HEK293 (cell line): ENCODE measurements around the gene FLRT2.

Experiments used
- EGR2 ChIP-seq: fragments of 450-650 bp; formaldehyde crosslinking; IDR thresholded peaks from 2 replicates; pipeline ENCODE4 v1.5.1; 2016; ENCODE audit warnings: low read depth, missing biosample characterization, missing genetic modification characterization
- SETDB1 ChIP-seq: IDR thresholded peaks from one replicate; pipeline ENCODE4 v1.6.1; 2017; ENCODE audit warnings: mild to moderate bottlenecking, low read length, moderate library complexity, mixed read lengths; ENCODE audit not compliant: insufficient read length
- ZBTB20 ChIP-seq: fragments of 450-650 bp; formaldehyde crosslinking; IDR thresholded peaks from 2 replicates; pipeline ENCODE4 v1.5.1; 2016; ENCODE audit warnings: missing biosample characterization, missing genetic modification characterization
- ZBTB21 ChIP-seq: fragments of 450-650 bp; formaldehyde crosslinking; IDR thresholded peaks from 2 replicates; pipeline ENCODE4 v1.5.1; 2017; ENCODE audit warnings: missing biosample characterization, missing genetic modification characterization
- ZNF112 ChIP-seq: fragments of 450-650 bp; formaldehyde crosslinking; IDR thresholded peaks from 2 replicates; pipeline ENCODE4 v1.5.0; 2017; ENCODE audit warnings: missing biosample characterization, missing genetic modification characterization
- ZNF24 ChIP-seq: fragments of 450-650 bp; formaldehyde crosslinking; IDR thresholded peaks from 2 replicates; pipeline ENCODE4 v1.5.1; 2016; ENCODE audit warnings: missing biosample characterization, missing genetic modification characterization
- ZNF248 ChIP-seq: fragments of 450-650 bp; formaldehyde crosslinking; IDR thresholded peaks from 2 replicates; pipeline ENCODE4 v1.5.1; 2017; ENCODE audit warnings: missing biosample characterization, missing genetic modification characterization
- ZNF350 ChIP-seq: fragments of 450-650 bp; formaldehyde crosslinking; IDR thresholded peaks from 2 replicates; pipeline ENCODE4 v1.5.0; 2017; ENCODE audit warnings: missing biosample characterization, mild to moderate bottlenecking, missing genetic modification characterization
- ZNF423 ChIP-seq: fragments of 450-650 bp; formaldehyde crosslinking; IDR thresholded peaks from 2 replicates; pipeline ENCODE4 v1.5.1; 2016; ENCODE audit warnings: missing biosample characterization, missing genetic modification characterization
- ZNF707 ChIP-seq: fragments of 450-650 bp; formaldehyde crosslinking; IDR thresholded peaks from 2 replicates; pipeline ENCODE4 v1.5.1; 2016; ENCODE audit warnings: missing biosample characterization, missing genetic modification characterization
- TF ChIP-seq, protein P1 (sequence below): fragments of 450-650 bp; formaldehyde crosslinking; IDR thresholded peaks from 2 replicates; pipeline ENCODE4 v1.5.1; 2016; ENCODE audit warnings: missing biosample characterization, missing genetic modification characterization
- TF ChIP-seq, protein P2 (sequence below): sonication (generic); formaldehyde crosslinking; IDR thresholded peaks from 2 replicates; pipeline ENCODE4 v1.8.1; 2022; ENCODE audit warnings: mild to moderate bottlenecking, moderate library complexity, missing genetic modification reagents
- TF ChIP-seq, protein P3 (sequence below): fragments of 450-650 bp; formaldehyde crosslinking; IDR thresholded peaks from 2 replicates; pipeline ENCODE4 v1.5.1; 2016; ENCODE audit warnings: missing biosample characterization, missing genetic modification characterization

DNA sequence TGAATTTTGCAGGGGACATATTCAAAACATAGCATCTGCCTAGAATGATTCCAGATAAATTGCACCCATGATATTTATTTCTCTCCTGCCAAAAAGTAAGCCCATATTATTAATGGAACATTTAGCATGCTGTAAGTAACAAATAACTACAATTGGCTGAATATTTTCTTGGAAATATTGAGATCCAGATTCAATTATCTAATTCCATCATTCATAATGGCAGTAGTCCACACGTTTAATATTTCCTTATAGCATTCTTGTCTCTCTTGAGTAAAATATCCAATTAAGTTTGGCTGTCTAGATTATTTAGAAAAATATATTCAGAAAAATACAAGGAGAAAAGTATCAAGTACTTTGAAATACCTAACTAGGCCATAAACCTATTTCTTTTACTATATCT lies 157.5 kb downstream of the FLRT2 start:
- TF ChIP-seq ZBTB21 (tag by site-specific recombination): no peak
- TF ChIP-seq ZNF423: no peak
- TF ChIP-seq, protein P1, sequence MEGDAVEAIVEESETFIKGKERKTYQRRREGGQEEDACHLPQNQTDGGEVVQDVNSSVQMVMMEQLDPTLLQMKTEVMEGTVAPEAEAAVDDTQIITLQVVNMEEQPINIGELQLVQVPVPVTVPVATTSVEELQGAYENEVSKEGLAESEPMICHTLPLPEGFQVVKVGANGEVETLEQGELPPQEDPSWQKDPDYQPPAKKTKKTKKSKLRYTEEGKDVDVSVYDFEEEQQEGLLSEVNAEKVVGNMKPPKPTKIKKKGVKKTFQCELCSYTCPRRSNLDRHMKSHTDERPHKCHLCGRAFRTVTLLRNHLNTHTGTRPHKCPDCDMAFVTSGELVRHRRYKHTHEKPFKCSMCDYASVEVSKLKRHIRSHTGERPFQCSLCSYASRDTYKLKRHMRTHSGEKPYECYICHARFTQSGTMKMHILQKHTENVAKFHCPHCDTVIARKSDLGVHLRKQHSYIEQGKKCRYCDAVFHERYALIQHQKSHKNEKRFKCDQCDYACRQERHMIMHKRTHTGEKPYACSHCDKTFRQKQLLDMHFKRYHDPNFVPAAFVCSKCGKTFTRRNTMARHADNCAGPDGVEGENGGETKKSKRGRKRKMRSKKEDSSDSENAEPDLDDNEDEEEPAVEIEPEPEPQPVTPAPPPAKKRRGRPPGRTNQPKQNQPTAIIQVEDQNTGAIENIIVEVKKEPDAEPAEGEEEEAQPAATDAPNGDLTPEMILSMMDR (tag by site-specific recombination): no peak
- TF ChIP-seq, protein P2, sequence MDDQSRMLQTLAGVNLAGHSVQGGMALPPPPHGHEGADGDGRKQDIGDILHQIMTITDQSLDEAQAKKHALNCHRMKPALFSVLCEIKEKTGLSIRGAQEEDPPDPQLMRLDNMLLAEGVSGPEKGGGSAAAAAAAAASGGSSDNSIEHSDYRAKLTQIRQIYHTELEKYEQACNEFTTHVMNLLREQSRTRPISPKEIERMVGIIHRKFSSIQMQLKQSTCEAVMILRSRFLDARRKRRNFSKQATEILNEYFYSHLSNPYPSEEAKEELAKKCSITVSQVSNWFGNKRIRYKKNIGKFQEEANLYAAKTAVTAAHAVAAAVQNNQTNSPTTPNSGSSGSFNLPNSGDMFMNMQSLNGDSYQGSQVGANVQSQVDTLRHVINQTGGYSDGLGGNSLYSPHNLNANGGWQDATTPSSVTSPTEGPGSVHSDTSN (CRISPR knock-in tag): no peak
- no peak for TF ChIP-seq SETDB1
- TF ChIP-seq, protein P3, sequence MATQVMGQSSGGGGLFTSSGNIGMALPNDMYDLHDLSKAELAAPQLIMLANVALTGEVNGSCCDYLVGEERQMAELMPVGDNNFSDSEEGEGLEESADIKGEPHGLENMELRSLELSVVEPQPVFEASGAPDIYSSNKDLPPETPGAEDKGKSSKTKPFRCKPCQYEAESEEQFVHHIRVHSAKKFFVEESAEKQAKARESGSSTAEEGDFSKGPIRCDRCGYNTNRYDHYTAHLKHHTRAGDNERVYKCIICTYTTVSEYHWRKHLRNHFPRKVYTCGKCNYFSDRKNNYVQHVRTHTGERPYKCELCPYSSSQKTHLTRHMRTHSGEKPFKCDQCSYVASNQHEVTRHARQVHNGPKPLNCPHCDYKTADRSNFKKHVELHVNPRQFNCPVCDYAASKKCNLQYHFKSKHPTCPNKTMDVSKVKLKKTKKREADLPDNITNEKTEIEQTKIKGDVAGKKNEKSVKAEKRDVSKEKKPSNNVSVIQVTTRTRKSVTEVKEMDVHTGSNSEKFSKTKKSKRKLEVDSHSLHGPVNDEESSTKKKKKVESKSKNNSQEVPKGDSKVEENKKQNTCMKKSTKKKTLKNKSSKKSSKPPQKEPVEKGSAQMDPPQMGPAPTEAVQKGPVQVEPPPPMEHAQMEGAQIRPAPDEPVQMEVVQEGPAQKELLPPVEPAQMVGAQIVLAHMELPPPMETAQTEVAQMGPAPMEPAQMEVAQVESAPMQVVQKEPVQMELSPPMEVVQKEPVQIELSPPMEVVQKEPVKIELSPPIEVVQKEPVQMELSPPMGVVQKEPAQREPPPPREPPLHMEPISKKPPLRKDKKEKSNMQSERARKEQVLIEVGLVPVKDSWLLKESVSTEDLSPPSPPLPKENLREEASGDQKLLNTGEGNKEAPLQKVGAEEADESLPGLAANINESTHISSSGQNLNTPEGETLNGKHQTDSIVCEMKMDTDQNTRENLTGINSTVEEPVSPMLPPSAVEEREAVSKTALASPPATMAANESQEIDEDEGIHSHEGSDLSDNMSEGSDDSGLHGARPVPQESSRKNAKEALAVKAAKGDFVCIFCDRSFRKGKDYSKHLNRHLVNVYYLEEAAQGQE (tag by site-specific recombination): no peak
- no peak for TF ChIP-seq ZNF112 (tag by site-specific recombination)
- no peak for TF ChIP-seq ZNF350 (tag by site-specific recombination)
- TF ChIP-seq ZNF707 (tag by site-specific recombination): no peak
- TF ChIP-seq EGR2: no peak
- TF ChIP-seq ZNF24 (tag by site-specific recombination): no peak
- TF ChIP-seq ZBTB20 (tag by site-specific recombination): no peak
- TF ChIP-seq ZNF248 (tag by site-specific recombination): no peak
